ENCODE data around the gene CTXN3. TPM values are rescaled to one million over a fixed set of nuclear protein-coding genes. Genes with fewer than 3 reads are reported as not detected.

Gene CTXN3
- total RNA-seq, 2 donors from 2014 or later, result not detected

DNA sequence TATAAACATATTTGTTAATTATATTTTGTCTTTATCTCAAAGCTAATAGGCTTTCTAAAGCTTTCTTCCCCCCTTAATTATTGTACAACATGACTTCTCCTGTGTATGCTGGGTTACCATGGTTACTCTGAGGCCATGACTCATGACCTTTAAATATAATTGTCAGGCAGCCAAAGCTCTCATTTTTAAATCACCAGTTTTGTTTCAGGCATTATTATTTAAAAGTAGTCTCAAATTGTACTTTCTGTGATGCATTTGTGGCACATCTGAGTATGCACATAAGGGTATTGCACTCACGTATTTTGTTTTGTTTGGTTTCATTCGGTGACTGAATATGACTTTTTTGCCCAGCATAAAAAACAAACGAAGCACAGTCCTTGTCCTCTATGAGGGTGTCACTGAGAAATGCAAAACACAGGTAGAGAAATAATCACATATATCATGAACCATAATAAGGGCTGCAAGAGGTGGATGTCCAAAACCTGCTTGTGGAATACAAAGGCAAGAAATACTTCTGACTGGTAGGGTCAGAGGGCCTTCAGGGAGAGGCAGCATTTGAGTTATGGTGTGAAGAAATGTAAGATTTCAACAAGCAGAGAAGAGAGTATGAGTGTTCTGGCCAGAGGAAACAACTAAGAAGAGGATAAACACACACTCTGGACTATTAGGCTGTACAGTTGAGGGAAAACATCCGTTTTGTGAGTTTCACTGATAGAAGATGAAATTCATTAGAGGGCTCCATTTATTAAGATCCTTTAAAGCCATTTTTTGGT is 56.4 kb downstream of the CTXN3 start:
- Mint-ChIP-seq H3K36me3 (ENCODE audit: low read depth) (no peaks in the 10 kb centered on the region), H3K4me1 (peaks cover 25% of the 10 kb centered on the region), H3K4me3 (no peak overlapping the region), H3K9me3 (no peaks in the 10 kb centered on the region), H3K27me3 (ENCODE audit: insufficient read depth) (peaks cover 19% of the 10 kb centered on the region), H3K27ac (no peak overlapping the region)
- Histone ChIP-seq H3K9me3 (ENCODE audit: control insufficient read depth, low read length) (no peaks in the 10 kb centered on the region), H3K4me3 (ENCODE audit: low read length) (no peak overlapping the region), H3K9ac (ENCODE audit: extremely low read depth, low read length, poor library complexity, severe bottlenecking) (no peak overlapping the region), H3K27ac (ENCODE audit: low read depth, low read length) (no peak overlapping the region), H3K36me3 (ENCODE audit: control insufficient read depth, insufficient read depth, low read length) (no peaks in the 10 kb centered on the region), H3K27me3 (ENCODE audit: control insufficient read depth, insufficient read depth, low read length, poor library complexity, severe bottlenecking) (peaks cover 20% of the 10 kb centered on the region), H3K4me1 (ENCODE audit: control insufficient read depth, insufficient read depth, low read length) (peaks cover 8% of the 10 kb centered on the region)
- DNase-seq, result no peak
- TF ChIP-seq CTCF (conservative IDR thresholded peaks at IDR 0.05), result no peak
- 84 to 93% methylated on average over 4 of the region's 4 CpGs for WGBS, 2 experiments (ENCODE audit: insufficient coverage in 1 of 2, insufficient read length in 1 of 2)

DNA sequence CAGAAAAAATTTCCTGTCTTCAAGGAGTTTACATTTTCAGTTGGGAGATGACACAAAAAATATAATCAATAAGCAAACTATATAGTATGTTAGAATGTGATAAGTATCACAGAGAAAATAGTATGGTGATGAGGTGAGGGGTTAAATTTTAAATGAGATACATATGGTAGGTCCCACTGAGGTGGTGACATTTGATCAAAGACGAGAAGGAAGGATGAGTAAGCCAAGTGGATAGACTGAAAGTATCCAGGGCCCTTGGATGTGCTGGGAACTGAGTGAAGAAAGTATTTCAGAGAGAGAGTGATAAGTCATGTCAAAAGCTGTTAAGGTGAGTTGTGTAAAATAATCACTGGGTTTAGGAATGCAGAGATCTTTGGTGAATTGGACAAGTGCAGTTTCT is 57.8 kb downstream of the CTXN3 start:
- no peaks in the 10 kb centered on the region for H3K36me3 ChIP-seq (ENCODE audit: control insufficient read depth, insufficient read depth, low read length)
- H3K27ac ChIP-seq (ENCODE audit: low read depth, low read length), result no peak overlapping the region
- no peak overlapping the region for H3K4me3 Mint-ChIP-seq
- no peak for TF ChIP-seq CTCF (conservative IDR thresholded peaks at IDR 0.05)
- no peaks in the 10 kb centered on the region for H3K9me3 ChIP-seq (ENCODE audit: control insufficient read depth, low read length)
- H3K27me3 ChIP-seq (ENCODE audit: control insufficient read depth, insufficient read depth, low read length, poor library complexity, severe bottlenecking), result peaks cover 20% of the 10 kb centered on the region
- 93 to 94% methylated on average over 1 of the region's 1 CpG for WGBS, 2 experiments (ENCODE audit: insufficient coverage in 1 of 2, insufficient read length in 1 of 2)
- no peaks in the 10 kb centered on the region for H3K9me3 Mint-ChIP-seq
- peaks cover 19% of the 10 kb centered on the region for H3K27me3 Mint-ChIP-seq (ENCODE audit: insufficient read depth)
- no peak overlapping the region for H3K27ac Mint-ChIP-seq
- H3K4me3 ChIP-seq (ENCODE audit: low read length), result no peak overlapping the region
- H3K9ac ChIP-seq (ENCODE audit: extremely low read depth, low read length, poor library complexity, severe bottlenecking), result no peak overlapping the region
- H3K36me3 Mint-ChIP-seq (ENCODE audit: low read depth), result no peaks in the 10 kb centered on the region
- H3K4me1 ChIP-seq (ENCODE audit: control insufficient read depth, insufficient read depth, low read length), result peaks cover 8% of the 10 kb centered on the region
- H3K4me1 Mint-ChIP-seq, result peaks cover 24% of the 10 kb centered on the region
- no peak for DNase-seq

DNA sequence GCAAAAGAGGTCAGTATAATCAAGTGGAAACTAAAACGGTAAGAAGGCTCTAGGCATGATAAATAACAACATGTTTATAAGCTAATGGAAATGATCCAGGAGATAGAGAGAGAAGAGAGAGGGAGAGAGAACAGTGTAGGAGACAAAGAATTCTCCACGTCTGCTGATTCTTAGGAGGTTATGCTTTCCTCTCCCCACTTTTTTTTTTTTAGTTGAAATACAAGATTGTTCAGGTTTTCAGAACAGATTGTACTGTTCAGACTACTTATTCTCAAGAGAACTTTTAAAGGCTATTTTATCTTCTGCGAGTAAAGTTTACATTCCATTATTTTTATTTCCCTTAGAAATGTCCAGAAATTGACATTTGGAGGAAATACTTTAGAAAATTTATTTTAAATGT is 58.3 kb downstream of the CTXN3 start:
- H3K4me3 ChIP-seq (ENCODE audit: low read length), result no peak overlapping the region
- 92 to 96% methylated on average over 1 to 3 of the region's 3 CpGs for WGBS, 2 experiments (ENCODE audit: insufficient coverage in 1 of 2, insufficient read length in 1 of 2)
- Mint-ChIP-seq H3K4me3 (no peak overlapping the region), H3K27ac (no peak overlapping the region), H3K27me3 (ENCODE audit: insufficient read depth) (peaks cover 19% of the 10 kb centered on the region), H3K4me1 (peaks cover 28% of the 10 kb centered on the region), H3K9me3 (peaks cover 1% of the 10 kb centered on the region), H3K36me3 (ENCODE audit: low read depth) (no peaks in the 10 kb centered on the region)
- peaks cover 8% of the 10 kb centered on the region for H3K4me1 ChIP-seq (ENCODE audit: control insufficient read depth, insufficient read depth, low read length)
- TF ChIP-seq CTCF (conservative IDR thresholded peaks at IDR 0.05), result no peak
- H3K36me3 ChIP-seq (ENCODE audit: control insufficient read depth, insufficient read depth, low read length), result no peaks in the 10 kb centered on the region
- no peak overlapping the region for H3K9ac ChIP-seq (ENCODE audit: extremely low read depth, low read length, poor library complexity, severe bottlenecking)
- DNase-seq, result no peak
- H3K27ac ChIP-seq (ENCODE audit: low read depth, low read length), result no peak overlapping the region
- H3K27me3 ChIP-seq (ENCODE audit: control insufficient read depth, insufficient read depth, low read length, poor library complexity, severe bottlenecking), result peaks cover 20% of the 10 kb centered on the region
- H3K9me3 ChIP-seq (ENCODE audit: control insufficient read depth, low read length), result peaks cover 2% of the 10 kb centered on the region

Other genes with a start within 250 kb of the CTXN3 start
- 10 to 100 TPM; 61.7 to 90.3 TPM for gene PRRC1, start 131.4 kb upstream of the CTXN3 start, total RNA-seq
- gene CCDC192, start 54.3 kb downstream of the CTXN3 start, total RNA-seq, result 1 to 10 TPM in 1 of 2 donors, under 1 TPM in 1; 0.48 to 1.3 TPM

Data from endodermal cell (in vitro differentiated cells).